Keratinocyte (primary cell): ENCODE results near the gene DOCK1. TPM values are rescaled to one million over a fixed set of nuclear protein-coding genes. Genes with fewer than 3 reads are reported as not detected.

Experiments used
- DNase-seq: peaks from one replicate; pipeline ENCODE4 v3.0.0-alpha.2; 2011; ENCODE audit warnings: low read depth, missing footprints, low spot score
- FAIRE-seq: peaks from 2 replicates; lab custom pipeline; 2011; peaks lifted over from hg19 to GRCh38; lab: Jason Lieb, UNC
- H2AFZ ChIP-seq: 2 replicates; pipeline ENCODE4 v1.6.0; 2012; ENCODE audit warnings: low read length, control low read depth, inconsistent platforms; ENCODE audit not compliant: control insufficient read depth
- H3K27ac ChIP-seq: 2 replicates; pipeline ENCODE4 v1.5.1; 2011; ENCODE audit warnings: low read length; ENCODE audit not compliant: control insufficient read depth, insufficient read depth
- H3K27me3 ChIP-seq: 3 replicates; pipeline ENCODE4 v1.6.0; 2011; ENCODE audit warnings: low read length; ENCODE audit not compliant: control insufficient read depth, insufficient read depth; ENCODE audit errors: extremely low read depth
- H3K36me3 ChIP-seq, 2 experiments: 2 replicates in 1 of 2; 3 replicates in 1 of 2; pipeline ENCODE4 v1.5.1; 2011; ENCODE audit warnings: low read length in 2 of 2, mild to moderate bottlenecking in 1 of 2; ENCODE audit not compliant: control insufficient read depth in 2 of 2, insufficient read depth in 2 of 2; ENCODE audit errors: extremely low read depth in 1 of 2
- H3K4me1 ChIP-seq: 3 replicates; pipeline ENCODE4 v1.5.1; 2011; ENCODE audit warnings: low read length; ENCODE audit not compliant: control insufficient read depth, insufficient read depth; ENCODE audit errors: extremely low read depth
- H3K4me2 ChIP-seq: 3 replicates; pipeline ENCODE4 v1.6.0; 2011; ENCODE audit warnings: low read depth, low read length; ENCODE audit not compliant: control insufficient read depth, insufficient read depth; ENCODE audit errors: extremely low read depth
- H3K4me3 ChIP-seq, 3 experiments: fragments of 200-600 bp in 1 of 3; sonication (generic) in 1 of 3; 2 replicates in 2 of 3; 3 replicates in 1 of 3; pipeline ENCODE4 v1.5.1; 2011 to 2016; ENCODE audit warnings: low read length in 3 of 3, mild to moderate bottlenecking in 3 of 3, control low read depth in 2 of 3, inconsistent platforms in 1 of 3, low read depth in 1 of 3, mixed read lengths in 1 of 3, mixed run types in 1 of 3, moderate library complexity in 1 of 3; ENCODE audit not compliant: control insufficient read depth in 2 of 3, insufficient read depth in 2 of 3; ENCODE audit errors: extremely low read depth in 1 of 3
- H3K79me2 ChIP-seq: 2 replicates; pipeline ENCODE4 v1.6.0; 2012; ENCODE audit warnings: low read length; ENCODE audit not compliant: control insufficient read depth, insufficient read depth
- H3K9ac ChIP-seq: 3 replicates; pipeline ENCODE4 v1.6.0; 2011; ENCODE audit warnings: low read length; ENCODE audit not compliant: control insufficient read depth, insufficient read depth; ENCODE audit errors: extremely low read depth
- H3K9me1 ChIP-seq: 3 replicates; pipeline ENCODE4 v1.6.0; 2011; ENCODE audit warnings: low read length; ENCODE audit not compliant: control insufficient read depth, insufficient read depth; ENCODE audit errors: extremely low read depth
- H3K9me3 ChIP-seq: 2 replicates; pipeline ENCODE4 v1.5.1; 2012; ENCODE audit warnings: low read depth, low read length; ENCODE audit not compliant: control insufficient read depth
- H4K20me1 ChIP-seq: 3 replicates; pipeline ENCODE4 v1.6.0; 2011; ENCODE audit warnings: low read length; ENCODE audit not compliant: control insufficient read depth, insufficient read depth; ENCODE audit errors: extremely low read depth
- CTCF ChIP-seq, 3 experiments: IDR thresholded peaks in 1 of 3; conservative IDR thresholded peaks in 1 of 3; optimal IDR thresholded peaks in 1 of 3; 2 replicates in 2 of 3; 3 replicates in 1 of 3; pipeline versions ENCODE3 to v1.5.1; 2011; ENCODE audit warnings: low read length in 3 of 3, mild to moderate bottlenecking in 3 of 3, moderate library complexity in 2 of 3, control low read depth in 1 of 3, inconsistent platforms in 1 of 3; ENCODE audit not compliant: insufficient read depth in 2 of 3; ENCODE audit errors: extremely low read depth in 1 of 3
- EZH2 ChIP-seq: IDR thresholded peaks from one replicate; pipeline ENCODE4 v1.6.1; 2012; ENCODE audit warnings: inconsistent platforms, mild to moderate bottlenecking, low read length, moderate library complexity
- dilution Hi-C: fragments of 300-500 bp; cut with MboI; formaldehyde crosslinking; loops from one replicate; pipeline ENCODE4 v1.7.0; 2020; ENCODE audit warnings: low sequenced_read_pairs; ENCODE audit not compliant: extremely low pct_ligation_motif_present
- polyA plus RNA-seq, 5 experiments: library from polyadenylated mRNA; depleted of rRNA in 3 of 5; stranded (reverse) in 3 of 5; stranded (forward) in 1 of 5; unstranded in 1 of 5; fragments of >200 nt; gene quantifications; 1 replicate in 1 of 5; 2 replicates in 3 of 5; 3 replicates in 1 of 5; pipeline versions ENCODE4 v1.2.1 to v1.2.3, GENCODE V29; 2011 to 2012; ENCODE audit warnings: missing spikeins in 2 of 5, low read depth in 1 of 5, low replicate concordance in 1 of 5

DOCK1 gene
- polyA plus RNA-seq, 1 donor (not counting 4 experiments of a cell fraction or from before 2014, with no cell fraction given): 15.7 TPM

DNA sequence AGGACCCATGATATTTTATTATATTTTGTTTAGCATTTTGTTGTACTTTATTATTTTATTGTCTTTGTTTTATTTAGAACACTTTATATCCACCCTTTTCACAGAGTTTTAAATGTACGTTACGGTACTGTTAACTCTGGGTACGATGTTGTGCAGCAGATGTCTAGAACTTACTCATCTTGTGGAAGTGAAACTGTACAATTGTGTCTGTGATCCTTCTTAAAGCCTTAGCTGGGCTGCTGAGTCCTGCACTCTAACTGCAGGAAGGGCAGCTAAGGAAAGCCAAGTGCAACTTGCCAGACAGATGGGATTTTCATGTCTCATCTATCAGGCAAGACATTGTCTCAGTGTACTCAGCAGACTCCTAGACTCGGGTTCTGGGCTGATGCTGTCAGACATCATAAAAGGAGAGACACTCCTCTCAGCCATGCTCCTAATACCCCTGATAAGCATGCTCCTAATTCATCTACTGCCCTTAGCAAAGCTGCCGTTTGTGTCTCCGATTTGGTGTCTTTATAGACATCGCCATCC lies 305.8 kb downstream of the DOCK1 start:
- Histone ChIP-seq H3K4me2 (no peak overlapping the region), H3K27me3 (no peaks in the 10 kb centered on the region), H3K36me3 (peaks cover 4 to 5% of the 10 kb centered on the region in 2 experiments), H3K9ac (no peak overlapping the region), H4K20me1 (no peaks in the 10 kb centered on the region), H3K4me1 (peaks cover under 1% of the 10 kb centered on the region), H2AFZ (no peak overlapping the region), H3K4me3 (no peak overlapping the region), H3K27ac (no peak overlapping the region), H3K79me2 (no peaks in the 10 kb centered on the region), H3K9me3 (no peaks in the 10 kb centered on the region), H3K9me1 (no peaks in the 10 kb centered on the region)
- dilution Hi-C loops: no loop called here
- FAIRE-seq (no peak), DNase-seq (no peak)
- TF ChIP-seq EZH2 (no peak), CTCF (optimal IDR thresholded peaks at IDR 0.05 in 1 of 3, IDR thresholded peaks at IDR 0.05 in 1 of 3, conservative IDR thresholded peaks at IDR 0.05 in 1 of 3; ENCODE audit: extremely low read depth in 1 of 3, insufficient read depth in 2 of 3, low read length in 3 of 3) (no peak)

- Histone ChIP-seq H3K9ac (no peak overlapping the region), H3K36me3 (no peaks in the 10 kb centered on the region), H3K4me3 (no peak overlapping the region), H4K20me1 (no peaks in the 10 kb centered on the region), H3K4me2 (no peak overlapping the region), H2AFZ (no peak overlapping the region), H3K79me2 (no peaks in the 10 kb centered on the region), H3K27me3 (no peaks in the 10 kb centered on the region), H3K4me1 (peaks cover 14% of the 10 kb centered on the region), H3K9me3 (no peaks in the 10 kb centered on the region), H3K9me1 (no peaks in the 10 kb centered on the region), H3K27ac (no peak overlapping the region)
- FAIRE-seq (no peak), DNase-seq (no peak)
- TF ChIP-seq CTCF (optimal IDR thresholded peaks at IDR 0.05 in 1 of 3, IDR thresholded peaks at IDR 0.05 in 1 of 3, conservative IDR thresholded peaks at IDR 0.05 in 1 of 3; ENCODE audit: extremely low read depth in 1 of 3, insufficient read depth in 2 of 3, low read length in 3 of 3): no peak
- TF ChIP-seq EZH2: no peak
- dilution Hi-C loops: no loop called here
These were observed 310.6 kb downstream of the DOCK1 start for GRCh38 chr10:127215866-127216265.
